HCT116 (cell line): ENCODE results near the gene FDXACB1. TPM values are rescaled to one million over a fixed set of nuclear protein-coding genes. Genes with fewer than 3 reads are reported as not detected.

Experiments
- ATAC-seq: fragments of 200-7000 bp; cut with Tn5 transposase; 2 replicates; pipeline ENCODE4 v1.9.1; 2020; ENCODE audit warnings: mild to moderate bottlenecking, moderate library complexity
- BruUV-seq: library from RNA; stranded (reverse); fragments of 400-500 nt; replicated peaks from 2 replicates; lab custom pipeline; 2021; lab: Mats Ljungman, UMichigan
- CTCF ChIA-PET: fragments of 300-600 bp; sonication (Branson Sonifier 250); formaldehyde crosslinking; loops from one replicate; lab custom pipeline; 2021; ENCODE audit warnings: antibody characterized with exemption; lab: Charles Lee
- POLR2A ChIA-PET: fragments of 300-600, 350-600 bp; sonication (Branson Sonifier 250); formaldehyde crosslinking; loops from one replicate; lab custom pipeline; 2021; ENCODE audit warnings: antibody characterized with exemption; lab: Charles Lee
- RAD21 ChIA-PET, 2 experiments: fragments of 300-600 bp; sonication (Branson Sonifier 250); formaldehyde crosslinking; loops; one replicate each; lab custom pipeline; 2023; ENCODE audit warnings: low total read pairs in 2 of 2; ENCODE audit not compliant: uncharacterized antibody in 2 of 2, unreplicated experiment in 2 of 2, low non-redundant PET in 1 of 2; lab: Charles Lee
- DNase-seq: peaks from one replicate; pipeline ENCODE4 v3.0.0-alpha.2; 2010; ENCODE audit warnings: low read depth, low spot score
- H2AFZ ChIP-seq: fragments of 200-600 bp; shearing (Covaris generic), sonication (generic); 2 replicates; pipeline ENCODE4 v1.6.1; 2017; ENCODE audit warnings: low read depth, mixed run types, mixed read lengths, antibody characterized with exemption, low read length; ENCODE audit not compliant: poor library complexity, severe bottlenecking
- H3K27ac ChIP-seq: 2 replicates; pipeline ENCODE4 v1.5.1; 2012; ENCODE audit warnings: low read depth, low read length
- H3K27me3 ChIP-seq: fragments of 200-600 bp; sonication (generic); 2 replicates; pipeline ENCODE4 v1.6.1; 2016; ENCODE audit warnings: mixed run types, low read length, mixed read lengths; ENCODE audit not compliant: insufficient read depth
- H3K36me3 ChIP-seq, 2 experiments: fragments of 200-500 bp in 1 of 2; fragments of 200-600 bp in 1 of 2; sonication (Bioruptor generic) in 1 of 2; sonication (generic) in 1 of 2; 2 replicates each; pipeline versions ENCODE4 v1.5.1 to v1.6.1; 2014 to 2016; ENCODE audit warnings: low read length in 2 of 2, inconsistent platforms in 1 of 2, mixed read lengths in 1 of 2, mixed run types in 1 of 2; ENCODE audit not compliant: insufficient read depth in 2 of 2, control insufficient read depth in 1 of 2
- H3K4me1 ChIP-seq, 2 experiments: fragments of 200-600 bp in 1 of 2; sonication (generic) in 1 of 2; 2 replicates each; pipeline versions ENCODE4 v1.5.1 to v1.6.1; 2012 to 2017; ENCODE audit warnings: low read length in 2 of 2, inconsistent platforms in 1 of 2, mild to moderate bottlenecking in 1 of 2, mixed read lengths in 1 of 2, mixed run types in 1 of 2, moderate library complexity in 1 of 2; ENCODE audit not compliant: insufficient read depth in 2 of 2, control insufficient read depth in 1 of 2
- H3K4me2 ChIP-seq: fragments of 200-600 bp; sonication (generic); 2 replicates; pipeline ENCODE4 v1.6.1; 2017; ENCODE audit warnings: mixed run types, low read length, mixed read lengths
- H3K4me3 ChIP-seq, 2 experiments: fragments of 200-600 bp in 1 of 2; sonication (generic) in 1 of 2; replicated peaks in 1 of 2; 2 replicates each; pipeline ENCODE4 v1.5.1; 2011 to 2016; ENCODE audit warnings: low read length in 2 of 2, control low read depth in 1 of 2, low read depth in 1 of 2, mild to moderate bottlenecking in 1 of 2, mixed read lengths in 1 of 2, mixed run types in 1 of 2
- H3K79me2 ChIP-seq: fragments of 200-600 bp; sonication (generic); 2 replicates; pipeline ENCODE4 v1.6.1; 2017; ENCODE audit warnings: mild to moderate bottlenecking, mixed run types, low read length, moderate library complexity, mixed read lengths; ENCODE audit not compliant: insufficient read depth
- H3K9ac ChIP-seq: fragments of 200-600 bp; sonication (generic); 2 replicates; pipeline ENCODE4 v1.6.1; 2016; ENCODE audit warnings: low read length, mixed read lengths
- H3K9me2 ChIP-seq: fragments of 200-600 bp; sonication (generic), shearing (Covaris generic); 2 replicates; pipeline ENCODE4 v1.6.1; 2017; ENCODE audit warnings: mixed run types, mild to moderate bottlenecking, moderate library complexity; ENCODE audit not compliant: insufficient read depth
- H3K9me3 ChIP-seq, 2 experiments: fragments of 200-500 bp in 1 of 2; fragments of 200-600 bp in 1 of 2; sonication (Bioruptor generic) in 1 of 2; sonication (generic) in 1 of 2; 2 replicates each; pipeline ENCODE4 v1.6.1; 2014 to 2017; ENCODE audit warnings: low read length in 2 of 2, mixed read lengths in 2 of 2, inconsistent platforms in 1 of 2, low read depth in 1 of 2, mild to moderate bottlenecking in 1 of 2, mixed run types in 1 of 2, moderate library complexity in 1 of 2; ENCODE audit not compliant: control insufficient read depth in 1 of 2, insufficient read depth in 1 of 2
- H4K20me1 ChIP-seq: fragments of 200-600 bp; sonication (generic), shearing (Covaris generic); 2 replicates; pipeline ENCODE4 v1.6.1; 2017; ENCODE audit warnings: mixed run types, mild to moderate bottlenecking, moderate library complexity; ENCODE audit not compliant: insufficient read depth
- ATF3 ChIP-seq: IDR thresholded peaks from 2 replicates; pipeline ENCODE4 v1.6.1; 2012
- CEBPB ChIP-seq: IDR thresholded peaks from 2 replicates; pipeline ENCODE4 v1.6.1; 2012; ENCODE audit warnings: low read depth
- EZH2phosphoT487 ChIP-seq: fragments of 200-600 bp; IDR thresholded peaks from 2 replicates; pipeline ENCODE4 v1.6.1; 2018; ENCODE audit warnings: antibody characterized with exemption, borderline replicate concordance
- FOSL1 ChIP-seq: IDR thresholded peaks from 2 replicates; pipeline ENCODE4 v1.6.1; 2012; ENCODE audit warnings: low read depth
- MAX ChIP-seq: IDR thresholded peaks from 2 replicates; pipeline ENCODE4 v1.6.1; 2012
- POLR2A ChIP-seq: IDR thresholded peaks from 2 replicates; pipeline ENCODE4 v1.7.0; 2011; ENCODE audit warnings: borderline replicate concordance; ENCODE audit not compliant: insufficient read depth, insufficient read length; ENCODE audit errors: extremely low read depth
- RAD21 ChIP-seq: IDR thresholded peaks from 2 replicates; pipeline ENCODE4 v1.6.1; 2012; ENCODE audit warnings: low read depth, mild to moderate bottlenecking
- REST ChIP-seq: IDR thresholded peaks from 2 replicates; pipeline ENCODE4 v1.6.1; 2012; ENCODE audit warnings: low read depth
- SP1 ChIP-seq: IDR thresholded peaks from 2 replicates; pipeline ENCODE4 v1.6.1; 2012; ENCODE audit warnings: low read depth
- SRF ChIP-seq: IDR thresholded peaks from 2 replicates; pipeline ENCODE4 v1.6.1; 2012; ENCODE audit warnings: low read depth
- TCF7L2 ChIP-seq: IDR thresholded peaks from 2 replicates; pipeline ENCODE4 v1.7.0; 2011; ENCODE audit warnings: borderline replicate concordance, inconsistent platforms; ENCODE audit not compliant: insufficient read depth, insufficient read length; ENCODE audit errors: extremely low read depth
- YY1 ChIP-seq: IDR thresholded peaks from 2 replicates; pipeline ENCODE4 v1.6.1; 2011; ENCODE audit warnings: low read length, low read depth, moderate library complexity, mild to moderate bottlenecking; ENCODE audit not compliant: insufficient replicate concordance; ENCODE audit errors: extremely low read depth
- ZBTB33 ChIP-seq: IDR thresholded peaks from 2 replicates; pipeline ENCODE4 v1.6.1; 2011; ENCODE audit warnings: mild to moderate bottlenecking, low read length, moderate library complexity; ENCODE audit not compliant: insufficient replicate concordance; ENCODE audit errors: extremely low read depth
- ZNF274 ChIP-seq: fragments of 200-500 bp; sonication (Bioruptor generic); IDR thresholded peaks from 2 replicates; pipeline ENCODE4 v1.6.1; 2014; ENCODE audit warnings: mild to moderate bottlenecking, low read depth, low read length, inconsistent platforms
- intact Hi-C: fragments of 100-400 bp; cut with micrococcal nuclease; formaldehyde crosslinking; loops from 2 replicates; pipeline ENCODE4 v1.10.0; 2022
- total RNA-seq: library from RNA; stranded (reverse); gene quantifications from one replicate; pipeline ENCODE4 v1.2.1, GENCODE V29; 2021; ENCODE audit not compliant: unreplicated experiment

Gene FDXACB1
- total RNA-seq, 1 experiment from 2014 or later = 3.8 TPM

GRCh38 chr11:111870886-111871692, 7.9 kb downstream of the FDXACB1 start, which contains the start of gene ALG9 (continued):
- TF ChIP-seq ATF3 (no peak), SRF (no peak), ZBTB33 (peak; percentile 32), MAX (peak; percentile 61; the same call in 1 of the 2 replicates), YY1 (peak; percentile 87), POLR2A (peak; percentile 22), ZNF274 (no peak), TCF7L2 (peak; percentile 98)

- H3K9ac ChIP-seq = peak overlapping the region; percentile 66
- RAD21 ChIA-PET = interaction anchor here in 1 of 2 experiments (0.7 kb wide), 1 partner anchor 53 kb away, joined by 6 read pairs; no protein-coding TSS in a partner anchor
Measured at GRCh38 chr11:111870522-111870885, 8.5 kb downstream of the FDXACB1 start.

More at GRCh38 chr11:111870522-111870885, 8.5 kb downstream of the FDXACB1 start:
- Histone ChIP-seq H3K4me2 (peak overlapping the region; percentile 90), H3K27ac (peak overlapping the region; percentile 76), H3K9me3 (no peaks in the 10 kb centered on the region), H4K20me1 (no peaks in the 10 kb centered on the region), H3K27me3 (no peaks in the 10 kb centered on the region), H3K9me2 (no peaks in the 10 kb centered on the region), H3K4me3 (peak overlapping the region; percentile 89 to 90), H3K79me2 (0 out of 2 replicates have a peak, but pooled peaks cover 9% of the 10 kb centered on the region), H3K36me3 (peaks cover 4 to 10% of the 10 kb centered on the region in 2 experiments; a peak in 2 of 4 replicates), H2AFZ (peak overlapping the region; percentile 97), H3K4me1 (peaks cover 0 to 18% of the 10 kb centered on the region in 2 experiments; a peak in 3 of 4 replicates)
- intact Hi-C loops = no loop called here
- ChIA-PET CTCF (interaction anchor here (0.9 to 1.5 kb wide), 3 partner anchors 19 to 111 kb away, joined by 3 to 4 read pairs (median 3); no protein-coding TSS in a partner anchor), POLR2A (no interaction called here)
- DNase-seq (no peak), ATAC-seq (no peak)
- TF ChIP-seq EZH2phosphoT487 (no peak), SP1 (no peak), POLR2A (no peak), SRF (no peak), CEBPB (no peak), ATF3 (no peak), ZNF274 (no peak), REST (no peak), MAX (no peak), FOSL1 (no peak), RAD21 (no peak)
- BruUV-seq = no TSS peak
